Left lobe of liver (tissue), 2 donors: ENCODE results near the gene TMEM164. TPM values are rescaled to one million over a fixed set of nuclear protein-coding genes. Genes with fewer than 3 reads are reported as not detected.

Experiments
- ATAC-seq: fragments of 200-7000 bp; cut with Tn5 transposase; one replicate; pipeline ENCODE4 v1.9.1; 2020; ENCODE audit warnings: mild to moderate bottlenecking, moderate library complexity
- DNase-seq: peaks from one replicate; pipeline ENCODE4 v3.0.0-alpha.2; 2020; ENCODE audit warnings: low spot score
- total RNA-seq: library from RNA; stranded (reverse); gene quantifications from one replicate; pipeline ENCODE4 v1.2.1, GENCODE V29; 2021
- donor health status: DM: no; HTN: no; CAD: no; lungs with moderate emphysema.
- donor health status: DM: no; HTN: yes; CAD: no.

TMEM164 gene
- total RNA-seq, 1 donor from 2014 or later = 1.8 TPM

GRCh38 chrX:110062919-110063318, 60.0 kb downstream of the TMEM164 start:
- DNase-seq (no peak), ATAC-seq (no peak)

- no peak for ATAC-seq
- no peak for DNase-seq
These were observed 63.7 kb downstream of the TMEM164 start for GRCh38 chrX:110066488-110067225.

GRCh38 chrX:110070970-110071369, 68.1 kb downstream of the TMEM164 start:
- ATAC-seq (no peak), DNase-seq (no peak)

- DNase-seq (no peak), ATAC-seq (no peak)
These were observed 78.4 kb downstream of the TMEM164 start for GRCh38 chrX:110081320-110081719.

GRCh38 chrX:110081740-110082139, 78.8 kb downstream of the TMEM164 start:
- ATAC-seq (no peak), DNase-seq (no peak)

- DNase-seq (no peak), ATAC-seq (no peak)
These were observed 79.2 kb downstream of the TMEM164 start for GRCh38 chrX:110082161-110082560.

GRCh38 chrX:110086162-110086915, 83.4 kb downstream of the TMEM164 start:
- no peak for DNase-seq
- ATAC-seq = no peak

GRCh38 chrX:110086916-110087484, 84.1 kb downstream of the TMEM164 start:
- no peak for DNase-seq
- ATAC-seq = no peak

- DNase-seq (no peak), ATAC-seq (no peak)
These were observed 84.8 kb downstream of the TMEM164 start for GRCh38 chrX:110087485-110088356.

GRCh38 chrX:110089656-110090403, 86.9 kb downstream of the TMEM164 start:
- ATAC-seq = no peak
- no peak for DNase-seq

GRCh38 chrX:110097920-110098319, 95.0 kb downstream of the TMEM164 start:
- DNase-seq (no peak), ATAC-seq (no peak)

GRCh38 chrX:110103344-110103743, 100.4 kb downstream of the TMEM164 start:
- ATAC-seq = no peak

GRCh38 chrX:110104078-110104477, 101.2 kb downstream of the TMEM164 start:
- ATAC-seq (no peak), DNase-seq (no peak)

More at GRCh38 chrX:110103344-110103743, 100.4 kb downstream of the TMEM164 start:
- DNase-seq = no peak

GRCh38 chrX:110108381-110108821, 105.5 kb downstream of the TMEM164 start:
- no peak for ATAC-seq
- no peak for DNase-seq

GRCh38 chrX:110114260-110114776, 111.4 kb downstream of the TMEM164 start:
- DNase-seq (no peak), ATAC-seq (no peak)

GRCh38 chrX:110116066-110116980, 113.4 kb downstream of the TMEM164 start:
- DNase-seq (no peak), ATAC-seq (no peak)

- ATAC-seq (no peak), DNase-seq (no peak)
These were observed 115.6 kb downstream of the TMEM164 start for GRCh38 chrX:110118530-110118929.

GRCh38 chrX:110119480-110119879, 116.6 kb downstream of the TMEM164 start:
- DNase-seq (no peak), ATAC-seq (no peak)

- ATAC-seq (no peak), DNase-seq (no peak)
These were observed 117.1 kb downstream of the TMEM164 start for GRCh38 chrX:110120025-110120424.
